SJSA1 (cell line): ENCODE results near the gene TRPM2. TPM values are rescaled to one million over a fixed set of nuclear protein-coding genes. Genes with fewer than 3 reads are reported as not detected.

Experiments
- total RNA-seq: library from RNA; depleted of rRNA; stranded (reverse); fragments of >200 nt; shearing (Covaris generic); gene quantifications from 2 replicates; pipeline ENCODE4 v1.2.3, GENCODE V29; 2014; rRNA removed

The TRPM2 gene
- total RNA-seq, 1 experiment from 2014 or later, result 16.1 TPM

Other genes starting within 250 kb of the TRPM2 start
- gene PWP2, start 246.2 kb upstream of the TRPM2 start, total RNA-seq, result 24.4 and 24.8 TPM in 2 replicates
- 14.8 and 23.7 TPM in 2 replicates for gene GATD3, start 219.9 kb upstream of the TRPM2 start, total RNA-seq
- gene ICOSLG, start 112.7 kb upstream of the TRPM2 start, total RNA-seq, result 0.26 TPM in 1 of 2 replicates, not detected in the other
- gene DNMT3L, start 91.7 kb upstream of the TRPM2 start, total RNA-seq, result not detected in 2 replicates
- gene AIRE, start 67.7 kb upstream of the TRPM2 start, total RNA-seq, result not detected in 2 replicates
- 125 and 134 TPM in 2 replicates for gene PFKL, start 53.6 kb upstream of the TRPM2 start, total RNA-seq
- 44.5 and 52.9 TPM in 2 replicates for gene CFAP410, start 14.2 kb upstream of the TRPM2 start, total RNA-seq
- gene LRRC3, start 101.9 kb downstream of the TRPM2 start, total RNA-seq, result 1.6 and 3.0 TPM in 2 replicates
- gene KRTAP10-1, start 186.6 kb downstream of the TRPM2 start, total RNA-seq, result not detected in 2 replicates
- gene KRTAP10-2, start 197.9 kb downstream of the TRPM2 start, total RNA-seq, result not detected in 2 replicates
- not detected in 2 replicates for gene KRTAP10-3, start 205.2 kb downstream of the TRPM2 start, total RNA-seq
- not detected in 2 replicates for gene KRTAP10-4, start 220.1 kb downstream of the TRPM2 start, total RNA-seq
- not detected in 2 replicates for gene KRTAP10-5, start 227.0 kb downstream of the TRPM2 start, total RNA-seq
- gene KRTAP10-6, start 238.9 kb downstream of the TRPM2 start, total RNA-seq, result not detected in 2 replicates
- not detected in 2 replicates for gene KRTAP10-7, start 247.0 kb downstream of the TRPM2 start, total RNA-seq